Peyer's patch (tissue), 4 donors: ENCODE results near the gene OSBPL3. TPM values are rescaled to one million over a fixed set of nuclear protein-coding genes. Genes with fewer than 3 reads are reported as not detected.

ENCODE experiments used
- DNase-seq, 3 donors: peaks; one replicate each; pipeline ENCODE4 v3.0.0-alpha.2; 2017 to 2019
- H3K27ac ChIP-seq, 4 donors: fragments of 200-600 bp; sonication (generic); one replicate each; pipeline ENCODE4 v1.5.1; 2016 to 2019
- H3K27me3 ChIP-seq, 2 donors: fragments of 200-600 bp; sonication (generic); one replicate each; pipeline ENCODE4 v1.5.1; 2019
- H3K36me3 ChIP-seq, 3 donors: fragments of 200-600 bp; sonication (generic); one replicate each; pipeline ENCODE4 v1.5.1; 2016 to 2019
- H3K4me1 ChIP-seq, 4 donors: fragments of 200-600 bp; sonication (generic); one replicate each; pipeline ENCODE4 v1.5.1; 2016 to 2019
- H3K4me3 ChIP-seq, 4 donors: fragments of 200-600 bp; sonication (generic); 1 replicate in 3 of 4; 2 replicates in 1 of 4; pipeline ENCODE4 v1.5.1; 2016 to 2019; ENCODE audit warnings: mild to moderate bottlenecking in 1 of 4
- H3K9me3 ChIP-seq, 4 donors: fragments of 200-600 bp; sonication (generic); one replicate each; pipeline ENCODE4 v1.5.1; 2016 to 2019; ENCODE audit warnings: mild to moderate bottlenecking in 1 of 4
- CTCF ChIP-seq, 6 experiments: fragments of 450-650 bp in 4 of 6; fragments of 200-600 bp in 2 of 6; sonication (generic) in 1 of 6; IDR thresholded peaks; one replicate each; pipeline ENCODE4 v1.5.1; 2017 to 2019; ENCODE audit warnings: antibody characterized with exemption in 6 of 6, mild to moderate bottlenecking in 3 of 6, moderate library complexity in 1 of 6
- POLR2A ChIP-seq, 2 donors: fragments of 450-650 bp; IDR thresholded peaks; one replicate each; pipeline ENCODE4 v1.5.1; 2017; ENCODE audit warnings: antibody characterized with exemption in 2 of 2, mild to moderate bottlenecking in 2 of 2, moderate library complexity in 2 of 2
- total RNA-seq, 4 donors: library from RNA; depleted of rRNA; stranded (reverse); fragments of >200 nt; gene quantifications; one replicate each; pipeline ENCODE4 v1.1.0, GENCODE V29; 2016

Gene OSBPL3
- total RNA-seq, 4 donors from 2014 or later: 20.1 to 67.7 (median 22.2) TPM

GRCh38 chr7:24987331-24987842 lies 7.4 kb upstream of the OSBPL3 start:
- Histone ChIP-seq H3K4me1 (no peaks in the 10 kb centered on the region), H3K27me3 (no peaks in the 10 kb centered on the region), H3K27ac (no peak overlapping the region), H3K9me3 (no peaks in the 10 kb centered on the region), H3K36me3 (no peaks in the 10 kb centered on the region), H3K4me3 (no peak overlapping the region)
- no peak for DNase-seq
- TF ChIP-seq CTCF (IDR thresholded peaks at IDR 0.05) (no peak), POLR2A (IDR thresholded peaks at IDR 0.05) (no peak)

- Histone ChIP-seq H3K9me3 (no peaks in the 10 kb centered on the region), H3K36me3 (no peaks in the 10 kb centered on the region), H3K4me1 (peaks cover 0 to 18% (median 0%) of the 10 kb centered on the region in 4 donors), H3K27ac (no peak overlapping the region), H3K27me3 (no peaks in the 10 kb centered on the region), H3K4me3 (no peak overlapping the region)
- no peak for TF ChIP-seq POLR2A (IDR thresholded peaks at IDR 0.05)
- TF ChIP-seq CTCF (IDR thresholded peaks at IDR 0.05): no peak
- no peak for DNase-seq
Measured at GRCh38 chr7:24982917-24983316, 2.9 kb upstream of the OSBPL3 start.

- Histone ChIP-seq H3K4me3 (peak overlapping the region; percentile 58 to 95 (median 62)), H3K4me1 (peaks cover 0 to 18% (median 0%) of the 10 kb centered on the region in 4 donors), H3K27ac (peak overlapping the region; percentile 47 to 94 (median 82)), H3K36me3 (no peaks in the 10 kb centered on the region), H3K9me3 (no peaks in the 10 kb centered on the region), H3K27me3 (no peaks in the 10 kb centered on the region)
- peak; percentile 60 to 69 (median 68) for DNase-seq
- TF ChIP-seq POLR2A (IDR thresholded peaks at IDR 0.05) (no peak), CTCF (IDR thresholded peaks at IDR 0.05) (peak in 1 of 6 experiments; percentile 1)
Measured at GRCh38 chr7:24981171-24981951, 1.4 kb upstream of the OSBPL3 start.

- peak overlapping the region; percentile 58 to 95 (median 62) for H3K4me3 ChIP-seq
- peak in 3 of 6 experiments; percentile 11 to 36 (median 34) for TF ChIP-seq CTCF (IDR thresholded peaks at IDR 0.05)
- no peak for TF ChIP-seq POLR2A (IDR thresholded peaks at IDR 0.05)
- H3K27me3 ChIP-seq: no peaks in the 10 kb centered on the region
- no peaks in the 10 kb centered on the region for H3K9me3 ChIP-seq
- peak overlapping the region; percentile 79 to 94 (median 88) for H3K27ac ChIP-seq
- no peaks in the 10 kb centered on the region for H3K36me3 ChIP-seq
- DNase-seq: peak; percentile 57 to 65 (median 59)
- H3K4me1 ChIP-seq: peaks cover 0 to 18% (median 0%) of the 10 kb centered on the region in 4 donors
Measured at GRCh38 chr7:24980534-24981170, 674 bp upstream of the OSBPL3 start.

GRCh38 chr7:24979470-24979862 lies 512 bp downstream of the OSBPL3 start:
- DNase-seq: peak; percentile 80 to 94 (median 87)
- Histone ChIP-seq H3K27ac (peak overlapping the region; percentile 79 to 94 (median 88)), H3K4me1 (peaks cover 0 to 18% (median 0%) of the 10 kb centered on the region in 4 donors), H3K36me3 (no peaks in the 10 kb centered on the region), H3K9me3 (no peaks in the 10 kb centered on the region), H3K4me3 (peak overlapping the region; percentile 58 to 95 (median 62)), H3K27me3 (no peaks in the 10 kb centered on the region)
- TF ChIP-seq POLR2A (IDR thresholded peaks at IDR 0.05) (no peak), CTCF (IDR thresholded peaks at IDR 0.05) (peak; percentile 32 to 72 (median 53))
